ENCODE measurements around the gene ATP2B2.

Gene ATP2B2

DNA sequence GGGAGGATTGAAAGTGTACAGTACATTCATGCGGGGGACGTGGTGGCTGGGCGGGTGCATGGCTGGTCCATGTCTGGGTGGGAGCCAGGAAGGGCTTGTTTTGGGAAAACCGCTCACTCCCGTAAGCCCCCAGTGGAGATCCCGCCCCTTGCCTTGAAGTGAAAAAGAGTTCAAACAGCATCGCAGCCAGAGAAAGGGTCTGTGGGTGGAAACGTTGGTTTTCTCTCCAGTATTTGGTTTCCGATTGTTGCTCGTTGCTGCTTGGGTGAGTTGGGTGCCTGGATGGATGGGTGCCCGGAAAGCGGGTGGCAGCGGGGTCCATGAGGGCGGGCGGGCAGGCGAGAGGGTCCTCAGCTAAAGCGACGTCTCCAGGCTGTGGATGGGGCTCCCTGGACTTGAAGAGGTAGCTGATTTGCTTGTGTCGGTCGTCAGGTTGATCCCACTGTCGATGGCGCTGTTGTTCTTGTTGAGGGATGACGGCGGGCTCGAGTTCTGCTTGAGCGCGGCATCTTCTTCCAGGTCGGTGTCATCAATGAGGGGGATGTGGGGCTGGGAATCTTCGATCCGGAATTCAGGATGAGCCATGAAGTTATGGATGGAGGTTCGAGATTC lies 176.8 kb downstream of the ATP2B2 start:
- no peak for DNase-seq (ENCODE audit: low spot score)

DNA sequence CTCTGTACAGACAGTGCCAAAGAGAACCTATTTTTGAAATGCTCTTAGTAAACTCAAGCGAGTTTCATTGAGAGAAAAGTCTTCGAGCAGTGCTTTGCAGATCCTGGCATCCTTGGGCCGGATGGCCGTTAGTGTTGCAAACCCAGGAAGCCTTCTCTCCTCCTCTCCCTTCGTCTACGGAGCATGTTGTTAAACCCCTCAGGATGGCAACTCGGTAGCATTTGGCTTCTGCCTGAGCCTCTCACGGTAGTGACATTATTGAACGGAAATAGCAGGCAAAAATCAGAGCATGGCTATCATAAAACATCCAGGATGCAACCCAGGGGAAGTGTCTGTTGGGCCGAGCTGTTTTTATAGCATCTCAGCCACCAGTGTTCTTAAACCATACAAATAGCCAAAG lies 177.8 kb downstream of the ATP2B2 start:
- DNase-seq (ENCODE audit: low spot score), result no peak

DNA sequence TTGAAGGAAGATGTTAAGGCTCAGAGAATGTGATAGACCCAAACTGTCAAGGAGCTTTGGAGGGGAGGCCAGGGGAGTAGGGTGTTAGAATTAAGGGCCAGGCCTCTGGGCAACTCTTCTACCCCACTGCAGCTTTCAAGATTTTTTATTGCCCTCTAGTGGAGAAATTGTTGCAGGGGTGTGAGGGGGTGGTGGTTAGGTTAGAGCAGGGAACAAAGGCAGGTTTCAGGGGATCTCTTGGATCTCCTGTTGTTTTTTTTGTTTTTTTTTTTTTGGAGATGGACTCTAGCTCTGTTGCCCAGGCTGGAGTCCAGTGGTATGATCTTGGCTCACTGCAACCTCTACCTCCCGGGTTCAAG lies 183.1 kb downstream of the ATP2B2 start:
- DNase-seq (ENCODE audit: low spot score), result peak; percentile 10

DNA sequence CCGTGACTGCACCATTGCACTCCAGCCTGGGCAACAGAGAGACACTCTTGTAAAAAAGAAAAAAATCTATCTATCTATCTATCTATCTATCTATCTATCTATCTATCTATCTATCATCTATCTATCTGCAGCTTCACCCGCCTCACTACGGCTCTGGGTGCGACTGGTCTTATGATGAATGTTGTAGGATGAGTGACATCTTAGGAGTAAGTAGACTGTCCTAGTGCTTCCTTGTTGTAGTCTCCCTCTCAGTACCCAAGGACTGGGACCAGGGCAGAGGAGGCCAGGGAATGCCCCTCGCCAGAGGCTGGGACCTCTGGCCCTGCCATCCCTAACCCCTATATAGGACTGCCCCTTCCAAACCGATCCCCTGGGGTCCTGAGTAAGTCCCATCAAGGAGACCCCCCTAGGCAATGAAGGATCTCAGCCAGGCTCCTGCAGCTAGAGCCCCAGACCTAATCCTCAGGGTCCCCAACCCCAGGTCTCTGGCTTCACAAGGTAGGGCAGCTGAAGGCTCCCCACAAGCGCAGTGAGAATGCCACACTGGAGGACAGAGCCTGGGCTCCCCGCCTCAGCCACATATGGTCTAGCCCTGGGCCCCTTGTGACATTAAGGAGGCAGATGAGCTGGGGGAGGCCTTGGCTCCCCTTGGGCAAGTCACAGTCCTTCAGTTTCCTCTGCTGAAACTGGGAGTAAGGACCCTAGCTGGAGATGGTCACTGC lies 183.6 kb downstream of the ATP2B2 start:
- no peak for DNase-seq (ENCODE audit: low spot score)

DNA sequence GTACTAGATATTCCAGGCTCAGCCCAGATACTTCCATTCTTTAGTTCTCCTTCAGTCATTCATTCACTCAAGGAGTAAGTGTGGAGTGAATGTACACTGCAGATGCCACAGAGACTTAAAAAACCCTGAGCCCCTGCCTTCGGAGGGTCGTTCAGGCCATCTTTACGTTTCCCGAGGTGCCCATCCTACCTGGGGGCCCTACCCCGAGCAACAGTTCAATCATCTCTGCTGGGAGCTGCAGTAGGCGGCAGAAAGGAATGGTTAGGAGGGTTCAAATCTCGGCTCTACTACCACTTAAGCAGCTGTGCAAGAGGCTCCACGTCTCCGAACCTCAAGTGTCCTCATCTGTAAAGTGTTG lies 185.1 kb downstream of the ATP2B2 start:
- DNase-seq (ENCODE audit: low spot score), result no peak

DNA sequence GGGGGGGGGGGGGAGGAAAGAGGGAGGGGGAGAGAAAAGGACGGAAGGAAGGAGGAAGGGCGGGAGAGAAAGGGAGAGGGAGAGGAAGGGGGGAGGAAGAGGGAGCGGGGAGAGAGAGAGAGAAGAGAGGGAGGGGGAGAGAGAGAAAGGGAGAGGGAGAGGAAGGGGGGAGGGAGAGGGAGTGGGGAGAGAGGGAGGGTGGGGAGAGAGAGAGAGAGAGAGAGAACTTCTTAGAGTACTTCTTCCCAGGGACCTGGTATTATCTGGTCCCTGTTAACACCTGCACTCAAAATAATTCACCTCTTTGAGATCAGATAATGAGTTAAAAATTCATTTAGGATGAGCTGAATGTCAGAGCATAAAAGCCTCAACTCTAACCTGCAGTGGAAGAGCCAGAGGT lies 185.6 kb downstream of the ATP2B2 start:
- no peak for DNase-seq (ENCODE audit: low spot score)

DNA sequence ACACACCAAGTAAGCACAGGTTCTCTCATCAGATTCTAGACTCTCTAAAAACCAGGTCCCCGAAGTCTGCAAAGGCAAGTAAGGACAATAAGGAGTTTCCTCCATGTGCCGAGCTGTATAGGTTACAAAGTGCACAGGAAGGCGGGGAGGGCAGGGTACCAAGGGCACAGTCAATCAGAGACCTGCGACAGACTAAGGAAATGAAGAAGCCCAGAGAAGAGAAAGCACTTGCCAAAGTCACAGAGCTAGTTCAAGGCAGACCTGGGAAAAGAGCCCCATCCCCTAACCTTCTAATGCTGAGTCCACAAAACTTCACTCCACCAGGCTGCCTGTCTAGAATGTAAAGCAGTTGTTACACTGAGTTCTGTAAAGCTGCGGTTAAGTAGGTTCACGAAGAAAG lies 186.1 kb downstream of the ATP2B2 start:
- no peak for DNase-seq (ENCODE audit: low spot score)

DNA sequence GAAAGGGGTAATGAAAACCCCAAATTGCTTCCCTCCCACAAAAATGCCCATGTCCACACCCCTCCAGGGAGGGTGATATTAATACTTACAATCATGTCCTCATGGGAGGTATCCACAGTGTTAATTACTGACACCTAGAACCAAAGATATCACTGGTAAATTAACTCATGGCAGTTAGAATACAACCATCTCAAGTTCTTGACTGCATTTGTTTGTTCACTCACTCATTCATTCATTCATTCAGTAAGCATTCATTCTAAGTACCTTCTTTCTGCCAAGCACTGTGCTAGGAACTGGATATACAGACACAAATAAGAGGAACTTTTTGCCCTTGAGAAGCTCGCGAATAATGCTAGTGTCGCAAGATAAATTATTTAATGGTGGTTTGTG lies 187.4 kb downstream of the ATP2B2 start:
- no peak for DNase-seq (ENCODE audit: low spot score)

DNA sequence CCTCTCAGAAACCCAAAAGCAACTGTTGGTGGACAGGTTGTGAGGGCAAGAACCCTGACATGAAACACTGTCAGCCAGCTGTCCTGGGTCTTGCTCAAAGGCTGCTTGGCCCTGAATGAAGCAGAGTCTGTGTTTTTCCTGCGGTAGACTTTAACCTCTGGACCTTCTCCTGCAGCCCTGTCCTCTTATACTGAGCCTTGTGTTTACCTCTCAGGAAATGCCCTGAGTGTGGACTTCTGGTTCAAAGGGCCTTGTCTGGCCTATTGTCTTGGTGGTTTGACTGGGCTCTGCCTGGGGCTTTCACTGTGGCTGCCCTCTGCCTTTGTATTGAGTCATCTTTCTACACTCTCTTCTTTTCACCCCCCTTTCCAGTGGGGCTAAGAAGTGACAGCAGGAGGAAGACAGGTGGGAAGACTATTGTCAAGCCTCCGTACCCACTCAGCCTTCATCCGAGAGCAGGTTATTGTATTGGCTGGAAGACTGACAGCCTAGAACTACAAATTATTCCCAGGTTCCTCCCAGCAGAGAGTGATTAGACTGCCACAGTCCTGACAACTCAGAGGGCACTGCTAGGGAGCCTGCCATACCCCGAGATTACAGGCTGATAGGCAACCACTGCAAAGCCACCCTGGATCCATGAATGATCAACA lies 187.9 kb downstream of the ATP2B2 start:
- no peak for DNase-seq (ENCODE audit: low spot score)

DNA sequence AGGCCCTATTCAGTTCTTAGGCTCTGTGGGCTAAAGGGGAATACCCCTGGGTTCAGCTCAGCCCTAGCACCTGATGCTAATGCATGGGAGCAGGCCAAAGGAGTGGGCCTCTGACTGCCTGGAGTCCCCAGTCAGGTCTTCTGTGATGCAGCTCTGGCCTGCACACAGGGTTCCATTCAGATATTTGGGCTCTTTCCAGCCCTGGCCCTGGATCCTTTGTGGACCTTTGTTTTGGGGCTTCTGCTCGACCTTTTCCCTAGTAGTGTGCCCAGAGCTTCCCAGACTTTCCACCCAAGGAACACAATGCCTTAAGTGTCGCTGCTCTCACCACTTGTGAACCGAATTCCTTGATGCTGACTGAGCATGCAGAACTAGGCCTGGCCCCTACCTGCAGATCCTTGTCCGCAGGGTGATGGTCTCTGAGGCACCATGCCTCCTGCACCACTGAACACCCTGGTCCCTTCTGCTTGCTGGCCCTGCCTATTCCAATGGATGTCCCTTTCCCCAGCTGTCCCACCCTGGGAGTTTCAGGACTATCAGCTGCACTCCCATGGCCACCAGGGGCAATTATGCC lies 189.5 kb downstream of the ATP2B2 start:
- DNase-seq (ENCODE audit: low spot score), result no peak

DNA sequence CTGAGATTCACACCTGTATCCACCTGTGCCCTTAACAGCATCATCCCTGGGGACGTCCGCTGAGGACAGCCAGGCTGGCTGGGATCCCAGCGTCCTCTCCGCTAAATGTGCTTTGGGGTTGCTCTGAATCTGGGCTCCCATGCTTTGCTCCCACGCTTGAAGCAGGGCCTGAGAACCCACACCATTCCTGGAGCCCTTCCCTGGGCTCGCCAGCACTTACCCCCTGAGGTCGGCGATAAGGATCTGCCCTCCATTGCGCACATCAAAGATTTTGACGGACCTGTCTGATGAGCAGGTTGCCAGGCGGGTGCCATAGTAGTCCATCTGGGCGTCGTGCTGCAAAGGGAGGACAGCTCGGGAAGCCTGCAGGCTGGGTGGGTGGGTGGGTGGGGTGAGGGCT lies 190.3 kb downstream of the ATP2B2 start:
- no peak for DNase-seq (ENCODE audit: low spot score)

DNA sequence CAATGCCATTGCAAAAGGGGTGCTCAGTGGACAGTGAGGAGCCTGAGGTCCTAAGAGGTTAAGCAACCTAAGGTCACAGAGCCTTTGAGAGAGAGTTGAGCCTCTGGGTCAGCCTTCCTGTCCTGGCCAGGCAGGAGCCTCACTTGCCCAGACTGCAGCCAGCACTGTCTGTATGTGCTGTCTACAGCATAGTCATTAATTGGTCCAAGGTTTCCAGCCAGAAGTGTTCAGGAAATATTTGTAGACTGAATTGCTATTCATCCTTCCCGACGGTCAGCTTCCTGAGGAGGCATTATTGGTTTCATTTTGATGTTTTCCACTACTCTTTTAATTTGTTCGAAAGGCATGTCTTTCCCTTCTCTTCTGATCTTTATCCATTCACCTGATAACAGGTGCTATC lies 192.5 kb downstream of the ATP2B2 start:
- DNase-seq (ENCODE audit: low spot score), result no peak

DNA sequence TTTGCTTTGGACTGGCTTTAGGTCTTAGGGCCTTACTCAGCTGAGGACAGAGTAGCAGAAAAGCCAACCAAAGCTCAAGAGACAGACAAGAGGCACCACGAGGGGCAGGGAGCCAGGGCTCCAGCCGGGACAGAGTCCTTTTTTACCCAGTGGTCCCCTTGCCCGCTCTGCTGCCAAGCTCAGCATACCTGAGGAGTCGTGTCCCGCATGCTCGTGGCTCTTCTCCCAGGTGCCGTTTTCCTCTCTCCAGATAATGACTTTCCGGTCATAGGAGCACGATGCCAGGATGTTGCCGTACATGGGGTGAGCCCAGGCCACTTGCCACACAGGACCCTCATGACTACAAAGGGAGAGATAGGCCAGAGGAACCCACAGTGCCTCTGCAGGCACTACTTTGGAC lies 193.0 kb downstream of the ATP2B2 start:
- no peak for DNase-seq (ENCODE audit: low spot score)

DNA sequence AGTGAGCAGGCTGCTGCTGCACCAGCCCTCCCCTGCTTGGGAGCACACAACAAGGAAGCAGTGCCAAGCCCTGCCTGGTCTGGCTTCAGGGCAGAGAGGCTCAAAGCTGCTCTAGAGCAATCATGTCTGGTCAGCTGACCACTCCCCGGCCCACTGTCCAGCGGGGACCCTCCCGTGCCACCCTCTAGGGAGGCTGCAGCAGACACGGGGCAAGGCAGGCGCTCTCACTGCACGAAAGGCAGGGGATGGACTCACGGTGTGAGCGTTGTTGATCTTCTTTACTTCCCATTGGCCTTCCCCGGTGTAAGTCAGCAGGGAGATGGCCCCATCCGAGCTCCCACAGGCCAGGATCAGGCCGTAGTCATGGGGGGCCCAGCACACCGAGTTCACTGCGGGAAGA lies 193.7 kb downstream of the ATP2B2 start:
- no peak for DNase-seq (ENCODE audit: low spot score)

DNA sequence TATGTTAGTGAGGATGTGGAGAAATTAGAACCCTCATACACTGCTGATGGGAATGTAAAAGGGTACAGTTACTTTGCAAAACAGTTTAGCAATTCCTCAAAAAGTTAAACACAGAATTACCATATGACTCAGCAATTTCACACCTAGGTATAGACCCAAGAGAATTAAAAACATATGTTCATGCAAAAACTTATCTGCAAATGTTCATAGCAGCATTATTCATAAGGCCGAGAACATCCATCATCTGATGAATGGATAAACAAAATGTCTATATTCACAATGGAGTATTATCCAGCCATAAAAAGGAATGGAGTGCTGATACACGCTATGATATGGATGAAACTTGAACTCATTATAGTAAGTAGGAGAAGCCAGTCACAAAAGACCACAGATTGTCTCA lies 194.8 kb downstream of the ATP2B2 start:
- no peak for DNase-seq (ENCODE audit: low spot score)

DNA sequence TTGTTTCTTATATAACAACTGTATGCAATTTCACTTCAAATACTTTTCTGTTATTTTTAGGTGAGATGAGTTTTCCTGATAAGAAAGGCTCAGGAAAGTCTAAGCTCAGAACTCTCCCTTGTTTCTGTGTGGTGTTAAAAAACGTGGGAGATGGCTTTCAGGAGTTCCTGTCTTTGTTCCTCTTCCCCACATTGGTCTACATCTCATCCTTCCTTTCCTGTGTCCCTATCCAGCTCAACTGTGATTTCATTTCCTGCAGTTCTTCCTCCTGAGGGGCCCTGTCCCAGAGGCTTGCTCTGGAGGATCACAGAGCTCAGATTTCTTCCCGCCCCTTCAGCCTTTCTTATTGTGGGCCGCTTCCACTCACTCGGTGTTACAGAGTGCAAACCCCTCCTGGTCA lies 195.7 kb downstream of the ATP2B2 start:
- DNase-seq (ENCODE audit: low spot score), result no peak

DNA sequence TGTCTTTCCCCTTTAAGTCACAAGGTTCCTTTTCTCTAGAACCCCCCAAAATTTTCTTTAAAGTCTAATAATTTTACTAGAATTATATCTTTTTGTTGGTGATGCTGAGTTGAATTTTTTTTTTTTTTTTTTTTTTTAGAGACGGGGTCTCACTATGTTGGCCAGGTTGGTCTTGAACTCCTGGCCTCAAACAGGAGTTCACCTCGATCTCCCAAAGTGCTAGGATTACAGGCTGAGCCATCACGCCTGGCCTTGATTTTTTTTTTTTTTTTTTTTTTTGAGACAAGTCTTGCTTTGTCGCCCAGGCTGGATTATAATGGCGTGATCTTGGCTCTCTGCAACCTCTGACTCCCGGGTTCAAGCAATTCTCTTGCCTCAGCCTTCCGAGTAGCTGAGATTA lies 196.7 kb downstream of the ATP2B2 start:
- no peak for DNase-seq (ENCODE audit: low spot score)

DNA sequence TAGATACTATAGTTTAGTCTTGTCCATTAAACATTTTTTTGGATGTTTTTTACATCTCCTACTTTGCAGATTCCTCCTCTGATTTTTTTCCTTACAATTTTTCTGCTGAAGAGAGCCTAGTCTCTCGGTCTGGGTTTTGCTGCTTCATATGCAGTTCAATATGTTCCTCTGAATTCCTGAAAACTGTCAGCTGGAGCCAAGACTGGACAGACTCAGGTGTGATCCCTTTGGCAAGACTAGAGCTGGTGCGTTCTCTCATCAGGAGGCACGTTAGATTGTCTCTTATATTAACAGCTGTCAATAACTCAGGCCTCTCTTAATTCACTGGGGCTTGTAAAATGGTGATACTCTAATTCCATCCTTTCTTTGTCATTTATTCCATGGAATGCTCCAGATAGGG lies 199.2 kb downstream of the ATP2B2 start:
- DNase-seq (ENCODE audit: low spot score), result no peak

DNA sequence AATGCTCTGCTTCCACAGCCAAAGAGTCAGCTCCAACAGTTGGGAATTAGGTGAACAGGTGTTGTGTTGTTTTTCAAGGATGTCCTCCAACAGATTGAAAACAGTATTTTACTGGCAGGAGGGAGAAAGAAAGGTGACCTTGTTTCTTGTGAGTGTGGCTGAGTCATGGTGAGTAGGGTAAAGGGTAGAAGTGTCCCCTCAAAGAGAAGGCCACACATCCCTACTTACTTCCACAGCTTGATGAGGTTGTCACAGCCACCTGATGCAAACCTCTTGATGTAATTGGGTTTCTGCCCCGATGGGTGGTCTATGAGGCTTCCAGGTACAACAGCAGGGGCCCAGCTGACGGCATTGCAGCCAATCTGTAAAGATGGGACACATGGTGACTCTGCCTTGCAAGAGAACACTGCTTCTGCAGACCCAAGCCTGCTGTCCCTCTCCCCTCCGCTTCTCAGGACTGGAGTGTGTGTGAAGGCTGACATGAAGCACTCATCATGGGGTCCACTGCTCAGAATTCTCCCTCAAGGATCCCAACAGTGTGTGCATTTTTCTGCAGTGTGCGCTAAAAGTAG lies 200.0 kb downstream of the ATP2B2 start:
- DNase-seq (ENCODE audit: low spot score), result no peak

DNA sequence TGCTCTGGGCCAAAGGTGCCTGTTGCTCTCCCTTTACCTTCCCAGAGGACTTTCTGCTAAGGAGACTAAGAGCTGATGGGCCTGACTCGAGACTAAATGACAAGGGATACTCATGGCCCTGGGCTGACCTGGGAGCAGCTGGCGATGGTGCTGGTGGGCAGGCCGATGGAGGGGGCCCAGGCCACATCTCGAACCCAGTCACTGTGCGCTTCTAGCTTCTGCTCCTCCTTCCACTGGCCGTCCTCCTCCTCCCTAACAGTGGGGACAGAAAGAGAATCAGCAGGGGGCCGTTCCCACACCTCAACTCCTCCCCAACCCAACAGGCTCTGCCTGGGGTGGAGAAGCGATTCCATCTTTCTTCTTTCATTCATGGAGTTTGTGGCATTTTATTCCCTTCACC lies 200.5 kb downstream of the ATP2B2 start:
- no peak for DNase-seq (ENCODE audit: low spot score)

DNA sequence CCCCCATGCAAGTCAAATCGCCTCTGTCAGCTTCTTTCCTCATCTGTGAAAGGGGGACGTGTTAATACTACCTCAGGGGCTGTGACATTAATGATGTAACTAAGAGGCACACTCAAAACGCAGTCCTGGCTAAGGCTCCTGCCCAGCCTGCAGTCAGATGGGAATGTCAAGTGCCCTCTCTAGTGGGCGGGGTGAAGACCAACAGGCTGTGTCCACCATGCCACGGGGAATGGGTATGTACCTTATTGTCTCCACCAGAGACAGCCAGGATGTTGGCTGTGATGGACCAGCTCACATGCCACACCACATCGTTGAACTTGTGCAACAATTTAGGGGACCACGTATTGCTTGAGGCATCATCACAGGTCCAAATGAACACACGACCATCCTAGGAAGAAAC lies 201.6 kb downstream of the ATP2B2 start:
- DNase-seq (ENCODE audit: low spot score), result no peak

DNA sequence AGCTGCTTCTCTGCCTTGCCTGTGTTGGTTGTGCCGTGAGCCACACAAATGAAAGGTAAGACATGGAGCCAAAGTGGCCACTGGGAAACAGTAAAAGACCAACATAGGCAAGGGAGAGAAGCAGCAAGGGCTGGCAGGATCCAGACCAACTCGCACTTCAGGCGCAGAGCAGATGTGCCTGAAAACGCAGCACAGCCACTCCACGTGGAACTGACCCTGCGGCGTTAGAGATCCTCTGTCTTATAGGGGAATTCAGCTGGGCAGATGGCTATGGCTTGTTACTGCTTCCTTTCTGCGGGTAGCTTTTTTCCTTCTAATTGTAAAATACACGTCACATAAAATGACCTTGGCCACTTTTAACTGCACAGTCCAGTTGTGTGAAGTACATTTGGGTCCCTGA lies 202.3 kb downstream of the ATP2B2 start:
- no peak for DNase-seq (ENCODE audit: low spot score)

DNA sequence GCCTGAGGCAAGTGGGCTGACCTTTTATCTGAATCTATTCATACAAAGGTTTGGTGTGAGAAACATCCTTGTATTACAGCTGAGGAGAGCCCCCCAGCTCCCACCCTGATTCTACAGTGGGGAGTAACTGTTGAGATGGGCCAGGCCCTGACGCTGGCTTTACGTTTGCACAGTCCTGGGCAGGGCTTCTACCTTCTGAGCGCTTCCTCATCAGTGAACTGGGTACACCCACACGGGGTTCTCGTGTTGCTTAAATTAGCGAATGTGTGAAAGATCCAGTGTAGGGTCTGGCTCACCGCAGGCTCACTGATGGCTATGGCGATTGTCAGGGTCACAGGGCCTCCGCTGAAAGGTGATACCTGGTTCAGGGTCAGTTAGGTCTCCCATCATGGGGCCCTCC lies 205.3 kb downstream of the ATP2B2 start:
- DNase-seq (ENCODE audit: low spot score), result no peak
